ENCODE data around the gene OPRD1.
"Not testable (repeated sequence)": the region's sequence is repeated elsewhere in the genome, so short reads cannot be mapped to it uniquely, and the experiment has no call there.

OPRD1 gene

GRCh38 chr1:28860332-28861073 lies 48.5 kb downstream of the OPRD1 start:
- H3K4me3 ChIP-seq (ENCODE audit: low read depth in 1 of 2, low read length in 2 of 2), result no peak overlapping the region
- H3K9me3 ChIP-seq (ENCODE audit: control insufficient read depth in 1 of 2, low read length in 2 of 2), result no peaks in the 10 kb centered on the region
- no peak overlapping the region for H3K27ac ChIP-seq (ENCODE audit: low read depth, low read length)
- H3K4me1 ChIP-seq (ENCODE audit: control insufficient read depth in 1 of 2, insufficient read depth in 2 of 2, low read length in 2 of 2), result peaks cover 12 to 15% of the 10 kb centered on the region in 2 donors
- peaks cover 0 to 8% of the 10 kb centered on the region in 2 donors for H3K27me3 ChIP-seq (ENCODE audit: control insufficient read depth in 1 of 2, insufficient read depth in 2 of 2, low read length in 2 of 2)
- H3K36me3 ChIP-seq (ENCODE audit: control insufficient read depth in 1 of 2, insufficient read depth in 2 of 2, low read length in 2 of 2), result no peaks in the 10 kb centered on the region
- H3K9ac ChIP-seq (ENCODE audit: low read depth in 1 of 2, low read length in 2 of 2), result no peak overlapping the region

GRCh38 chr1:28862571-28863403 lies 50.8 kb downstream of the OPRD1 start:
- Histone ChIP-seq H3K9ac (ENCODE audit: low read depth in 1 of 2, low read length in 2 of 2) (no peak overlapping the region), H3K36me3 (ENCODE audit: control insufficient read depth in 1 of 2, insufficient read depth in 2 of 2, low read length in 2 of 2) (no peaks in the 10 kb centered on the region), H3K27me3 (ENCODE audit: control insufficient read depth in 1 of 2, insufficient read depth in 2 of 2, low read length in 2 of 2) (peaks cover 0 to 8% of the 10 kb centered on the region in 2 donors), H3K27ac (ENCODE audit: low read depth, low read length) (no peak overlapping the region), H3K4me1 (ENCODE audit: control insufficient read depth in 1 of 2, insufficient read depth in 2 of 2, low read length in 2 of 2) (peaks cover 16 to 18% of the 10 kb centered on the region in 2 donors), H3K4me3 (ENCODE audit: low read depth in 1 of 2, low read length in 2 of 2) (no peak overlapping the region), H3K9me3 (ENCODE audit: control insufficient read depth in 1 of 2, low read length in 2 of 2) (no peaks in the 10 kb centered on the region)

- Histone ChIP-seq H3K4me1 (ENCODE audit: control insufficient read depth in 1 of 2, insufficient read depth in 2 of 2, low read length in 2 of 2) (peaks cover 7 to 14% of the 10 kb centered on the region in 2 donors), H3K27me3 (ENCODE audit: control insufficient read depth in 1 of 2, insufficient read depth in 2 of 2, low read length in 2 of 2) (peaks cover 0 to 11% of the 10 kb centered on the region in 2 donors), H3K9me3 (ENCODE audit: control insufficient read depth in 1 of 2, low read length in 2 of 2) (no peaks in the 10 kb centered on the region), H3K27ac (ENCODE audit: low read depth, low read length) (no peak overlapping the region), H3K4me3 (ENCODE audit: low read depth in 1 of 2, low read length in 2 of 2) (no peak overlapping the region), H3K9ac (ENCODE audit: low read depth in 1 of 2, low read length in 2 of 2) (no peak overlapping the region), H3K36me3 (ENCODE audit: control insufficient read depth in 1 of 2, insufficient read depth in 2 of 2, low read length in 2 of 2) (no peaks in the 10 kb centered on the region)
Measured at GRCh38 chr1:28864695-28865094, 52.7 kb downstream of the OPRD1 start.

GRCh38 chr1:28865997-28866650 lies 54.2 kb downstream of the OPRD1 start:
- peaks cover 0 to 11% of the 10 kb centered on the region in 2 donors for H3K27me3 ChIP-seq (ENCODE audit: control insufficient read depth in 1 of 2, insufficient read depth in 2 of 2, low read length in 2 of 2)
- peaks cover 3 to 4% of the 10 kb centered on the region in 2 donors for H3K4me1 ChIP-seq (ENCODE audit: control insufficient read depth in 1 of 2, insufficient read depth in 2 of 2, low read length in 2 of 2)
- H3K9ac ChIP-seq (ENCODE audit: low read depth in 1 of 2, low read length in 2 of 2), result no peak overlapping the region
- H3K36me3 ChIP-seq (ENCODE audit: control insufficient read depth in 1 of 2, insufficient read depth in 2 of 2, low read length in 2 of 2), result no peaks in the 10 kb centered on the region
- no peak overlapping the region for H3K27ac ChIP-seq (ENCODE audit: low read depth, low read length)
- H3K9me3 ChIP-seq (ENCODE audit: control insufficient read depth in 1 of 2, low read length in 2 of 2), result no peaks in the 10 kb centered on the region
- no peak overlapping the region for H3K4me3 ChIP-seq (ENCODE audit: low read depth in 1 of 2, low read length in 2 of 2)

GRCh38 chr1:28867850-28868249 lies 55.9 kb downstream of the OPRD1 start:
- Histone ChIP-seq H3K4me1 (ENCODE audit: control insufficient read depth in 1 of 2, insufficient read depth in 2 of 2, low read length in 2 of 2) (peaks cover 10 to 11% of the 10 kb centered on the region in 2 donors), H3K9me3 (ENCODE audit: control insufficient read depth in 1 of 2, low read length in 2 of 2) (no peaks in the 10 kb centered on the region), H3K9ac (ENCODE audit: low read depth in 1 of 2, low read length in 2 of 2) (no peak overlapping the region), H3K36me3 (ENCODE audit: control insufficient read depth in 1 of 2, insufficient read depth in 2 of 2, low read length in 2 of 2) (no peaks in the 10 kb centered on the region), H3K27me3 (ENCODE audit: control insufficient read depth in 1 of 2, insufficient read depth in 2 of 2, low read length in 2 of 2) (peaks cover 0 to 11% of the 10 kb centered on the region in 2 donors), H3K27ac (ENCODE audit: low read depth, low read length) (no peak overlapping the region), H3K4me3 (ENCODE audit: low read depth in 1 of 2, low read length in 2 of 2) (no peak overlapping the region)

- Histone ChIP-seq H3K27me3 (ENCODE audit: control insufficient read depth in 1 of 2, insufficient read depth in 2 of 2, low read length in 2 of 2) (peaks cover 0 to 6% of the 10 kb centered on the region in 2 donors), H3K27ac (ENCODE audit: low read depth, low read length) (no peak overlapping the region), H3K4me1 (ENCODE audit: control insufficient read depth in 1 of 2, insufficient read depth in 2 of 2, low read length in 2 of 2) (peaks cover 10 to 11% of the 10 kb centered on the region in 2 donors), H3K36me3 (ENCODE audit: control insufficient read depth in 1 of 2, insufficient read depth in 2 of 2, low read length in 2 of 2) (no peaks in the 10 kb centered on the region), H3K9ac (ENCODE audit: low read depth in 1 of 2, low read length in 2 of 2) (no peak overlapping the region), H3K9me3 (ENCODE audit: control insufficient read depth in 1 of 2, low read length in 2 of 2) (no peaks in the 10 kb centered on the region), H3K4me3 (ENCODE audit: low read depth in 1 of 2, low read length in 2 of 2) (no peak overlapping the region)
Measured at GRCh38 chr1:28869952-28870351, 58.0 kb downstream of the OPRD1 start.

- no peaks in the 10 kb centered on the region for H3K9me3 ChIP-seq (ENCODE audit: control insufficient read depth in 1 of 2, low read length in 2 of 2)
- H3K4me1 ChIP-seq (ENCODE audit: control insufficient read depth in 1 of 2, insufficient read depth in 2 of 2, low read length in 2 of 2), result peaks cover 7% of the 10 kb centered on the region in 2 donors
- H3K27ac ChIP-seq (ENCODE audit: low read depth, low read length), result no peak overlapping the region
- H3K4me3 ChIP-seq (ENCODE audit: low read depth in 1 of 2, low read length in 2 of 2), result no peak overlapping the region
- H3K27me3 ChIP-seq (ENCODE audit: control insufficient read depth in 1 of 2, insufficient read depth in 2 of 2, low read length in 2 of 2), result peaks cover 0 to 3% of the 10 kb centered on the region in 2 donors
- no peaks in the 10 kb centered on the region for H3K36me3 ChIP-seq (ENCODE audit: control insufficient read depth in 1 of 2, insufficient read depth in 2 of 2, low read length in 2 of 2)
- no peak overlapping the region for H3K9ac ChIP-seq (ENCODE audit: low read depth in 1 of 2, low read length in 2 of 2)
Measured at GRCh38 chr1:28871631-28872401, 59.8 kb downstream of the OPRD1 start.

GRCh38 chr1:28875134-28875533 lies 63.2 kb downstream of the OPRD1 start:
- not testable (repeated sequence) for H3K27ac ChIP-seq (ENCODE audit: low read depth, low read length); H3K4me3 ChIP-seq (ENCODE audit: low read depth in 1 of 2, low read length in 2 of 2); H3K27me3 ChIP-seq (ENCODE audit: control insufficient read depth in 1 of 2, insufficient read depth in 2 of 2, low read length in 2 of 2); H3K36me3 ChIP-seq (ENCODE audit: control insufficient read depth in 1 of 2, insufficient read depth in 2 of 2, low read length in 2 of 2); H3K9me3 ChIP-seq (ENCODE audit: control insufficient read depth in 1 of 2, low read length in 2 of 2); H3K9ac ChIP-seq (ENCODE audit: low read depth in 1 of 2, low read length in 2 of 2); H3K4me1 ChIP-seq (ENCODE audit: control insufficient read depth in 1 of 2, insufficient read depth in 2 of 2, low read length in 2 of 2)

- Histone ChIP-seq H3K9me3 (ENCODE audit: control insufficient read depth in 1 of 2, low read length in 2 of 2) (no peaks in the 10 kb centered on the region), H3K27ac (ENCODE audit: low read depth, low read length) (no peak overlapping the region), H3K27me3 (ENCODE audit: control insufficient read depth in 1 of 2, insufficient read depth in 2 of 2, low read length in 2 of 2) (no peaks in the 10 kb centered on the region), H3K36me3 (ENCODE audit: control insufficient read depth in 1 of 2, insufficient read depth in 2 of 2, low read length in 2 of 2) (no peaks in the 10 kb centered on the region), H3K4me1 (ENCODE audit: control insufficient read depth in 1 of 2, insufficient read depth in 2 of 2, low read length in 2 of 2) (peaks cover under 1 to 6% of the 10 kb centered on the region in 2 donors), H3K9ac (ENCODE audit: low read depth in 1 of 2, low read length in 2 of 2) (no peak overlapping the region), H3K4me3 (ENCODE audit: low read depth in 1 of 2, low read length in 2 of 2) (no peak overlapping the region)
Measured at GRCh38 chr1:28877132-28877781, 65.3 kb downstream of the OPRD1 start.

All from duodenal mucosa (tissue), 2 donors.